ENCODE data around the gene SCAF1.

SCAF1 gene

GRCh38 chr19:49594993-49595818, 46.8 kb upstream of the SCAF1 start:
- ChIA-PET CTCF (interaction anchor here (0.8 to 1.0 kb wide), 2 partner anchors 21 to 49 kb away, joined by 3 read pairs; no protein-coding TSS in a partner anchor), POLR2A (no interaction called here)
- H3K4me3 ChIP-seq (ENCODE audit: low read depth, low read length), result no peak overlapping the region
- no peak for TF ChIP-seq CTCF (IDR thresholded peaks at IDR 0.05; ENCODE audit: insufficient read depth, low read length, missing control alignments)
- no peak for DNase-seq (ENCODE audit: low read depth, low spot score)

DNA sequence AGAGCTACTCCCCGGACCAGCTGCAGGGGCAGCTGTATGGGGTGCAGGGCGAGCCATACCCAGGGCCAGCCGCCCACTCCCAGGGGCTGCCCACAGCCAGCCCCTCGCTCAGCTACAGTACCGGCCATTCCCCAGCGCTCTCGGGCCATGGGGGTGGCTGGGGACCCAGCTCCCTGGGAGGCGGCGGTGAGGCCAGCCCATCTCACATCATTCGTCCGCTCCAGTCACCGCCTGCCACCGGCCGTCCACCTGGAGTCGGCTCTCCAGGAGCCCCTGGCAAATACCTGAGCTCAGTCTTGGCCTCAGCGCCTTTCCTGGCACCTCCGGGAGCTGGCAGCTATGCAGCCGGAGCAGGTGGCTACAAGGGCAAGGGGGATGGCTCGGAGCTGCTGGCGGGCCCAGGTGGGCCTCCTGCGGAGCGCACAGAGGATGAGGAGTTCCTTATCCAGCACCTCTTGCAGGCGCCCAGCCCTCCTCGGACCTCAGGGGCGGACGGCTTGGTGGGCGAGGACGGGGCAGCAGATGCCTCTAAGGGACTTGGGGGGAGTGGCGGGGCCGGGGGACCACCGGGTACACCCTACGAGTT, 46.1 kb upstream of the SCAF1 start:
- CTCF ChIA-PET, result interaction anchor here (0.8 to 1.0 kb wide), 2 partner anchors 20 to 50 kb away, joined by 3 read pairs; no protein-coding TSS in a partner anchor
- H3K4me3 ChIP-seq (ENCODE audit: low read depth, low read length), result no peak overlapping the region
- TF ChIP-seq CTCF (IDR thresholded peaks at IDR 0.05; ENCODE audit: insufficient read depth, low read length, missing control alignments), result no peak
- POLR2A ChIA-PET, result no interaction called here
- no peak for DNase-seq (ENCODE audit: low read depth, low spot score)

DNA sequence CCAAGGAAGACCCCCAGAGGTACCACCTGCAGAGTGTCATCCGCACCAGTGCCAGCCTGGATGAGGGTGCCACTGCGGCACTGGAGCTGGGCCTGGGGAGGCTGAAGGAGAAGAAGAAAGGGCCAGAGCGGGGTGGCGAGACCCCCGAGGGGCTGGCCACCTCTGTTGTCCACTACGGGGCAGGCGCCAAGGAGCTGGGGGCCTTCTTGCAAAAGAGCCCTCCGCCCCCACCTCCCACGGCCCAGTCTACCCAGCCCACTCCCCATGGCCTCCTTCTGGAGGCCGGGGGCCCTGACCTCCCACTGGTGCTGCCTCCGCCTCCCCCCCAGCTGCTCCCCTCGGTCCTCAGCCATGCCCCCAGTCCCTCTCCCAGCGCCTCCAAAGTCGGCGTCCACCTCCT, 45.6 kb upstream of the SCAF1 start:
- no peak for DNase-seq (ENCODE audit: low read depth, low spot score)
- ChIA-PET CTCF (interaction anchor here (0.8 to 1.0 kb wide), 2 partner anchors 19 to 50 kb away, joined by 3 read pairs; no protein-coding TSS in a partner anchor), POLR2A (no interaction called here)
- no peak overlapping the region for H3K4me3 ChIP-seq (ENCODE audit: low read depth, low read length)
- no peak for TF ChIP-seq CTCF (IDR thresholded peaks at IDR 0.05; ENCODE audit: insufficient read depth, low read length, missing control alignments)

GRCh38 chr19:49596954-49597702, 44.9 kb upstream of the SCAF1 start:
- ChIA-PET POLR2A (no interaction called here), CTCF (no interaction called here)
- TF ChIP-seq CTCF (IDR thresholded peaks at IDR 0.05; ENCODE audit: insufficient read depth, low read length, missing control alignments), result no peak
- DNase-seq (ENCODE audit: low read depth, low spot score), result no peak
- H3K4me3 ChIP-seq (ENCODE audit: low read depth, low read length), result no peak overlapping the region

DNA sequence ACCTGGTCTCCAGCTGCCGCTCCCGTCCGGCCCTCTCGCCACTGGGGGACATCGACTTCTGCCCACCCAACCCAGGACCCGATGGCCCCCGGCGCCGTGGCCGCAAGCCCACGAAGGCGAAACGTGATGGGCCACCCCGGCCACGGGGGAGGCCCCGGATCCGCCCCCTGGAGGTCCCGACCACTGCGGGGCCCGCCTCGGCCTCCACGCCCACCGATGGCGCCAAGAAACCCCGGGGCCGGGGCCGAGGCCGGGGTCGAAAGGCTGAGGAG, 44.4 kb upstream of the SCAF1 start:
- CTCF ChIA-PET, result no interaction called here
- TF ChIP-seq CTCF (IDR thresholded peaks at IDR 0.05; ENCODE audit: insufficient read depth, low read length, missing control alignments), result no peak
- POLR2A ChIA-PET, result no interaction called here
- no peak overlapping the region for H3K4me3 ChIP-seq (ENCODE audit: low read depth, low read length)
- DNase-seq (ENCODE audit: low read depth, low spot score), result no peak

All from AG04449 (cell line).